Mesangial cell (primary cell): ENCODE results near the gene C2orf74. TPM values are rescaled to one million over a fixed set of nuclear protein-coding genes. Genes with fewer than 3 reads are reported as not detected.

Experiments
- total RNA-seq: library from RNA; depleted of rRNA; stranded (reverse); fragments of >200 nt; gene quantifications from 2 replicates; pipeline ENCODE4 v1.2.3, GENCODE V29; 2015

C2orf74 gene
- total RNA-seq, result 2.1 and 3.7 TPM in 2 replicates

GRCh38 chr2:61161888-61162287 lies at the start of gene C2orf74:
TSS of gene C2orf74 (plus strand) at chr2:61162188. CDS start at chr2:61162515, 327 bp downstream.

Other genes starting within 250 kb of the C2orf74 start
- 16.0 and 18.6 TPM in 2 replicates for gene PEX13, start 144.5 kb upstream of the C2orf74 start, total RNA-seq
- gene PUS10, start 143.9 kb upstream of the C2orf74 start, total RNA-seq, result 3.8 and 4.1 TPM in 2 replicates
- gene SANBR, start 96.3 kb upstream of the C2orf74 start, total RNA-seq, result 5.5 and 8.0 TPM in 2 replicates